HG03135 (cell line): ENCODE measurements around the gene ZNF512B.
"Not testable (repeated sequence)": the region's sequence is repeated elsewhere in the genome, so short reads cannot be mapped to it uniquely, and the experiment has no call there.

ENCODE experiments used
- ATAC-seq: cut with Tn5 transposase; IDR thresholded peaks from one replicate; pipeline ENCODE4 v1.9.1; 2021; ENCODE audit warnings: mild to moderate bottlenecking, moderate library complexity; ENCODE audit not compliant: unreplicated experiment

ZNF512B gene

DNA sequence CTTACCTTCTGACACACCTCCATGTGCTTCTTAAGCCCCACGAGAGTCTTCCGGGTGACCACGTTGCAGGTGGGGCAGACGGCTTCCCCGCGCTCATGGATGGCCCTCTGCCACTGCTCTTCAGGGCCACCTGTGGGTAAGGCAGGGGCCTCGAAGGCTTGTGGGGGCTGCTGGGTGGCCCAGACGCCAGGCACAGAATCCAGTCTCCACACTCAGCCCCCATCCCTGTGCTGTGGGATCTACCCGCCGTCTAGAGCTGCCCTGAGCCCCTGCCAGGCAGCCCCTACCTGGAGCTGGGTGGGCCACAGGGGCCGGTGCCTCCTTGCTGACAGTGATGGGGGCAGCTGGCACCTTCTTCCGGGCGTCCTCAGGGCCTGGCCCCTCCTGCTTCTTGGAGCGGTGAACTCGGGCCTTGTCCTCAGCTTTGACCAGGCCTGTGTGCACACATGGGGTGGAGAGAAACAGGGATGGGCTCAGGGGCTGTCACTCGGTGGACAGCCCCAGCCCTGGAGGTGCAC, 5.9 kb downstream of the ZNF512B start:
- no peak for ATAC-seq

DNA sequence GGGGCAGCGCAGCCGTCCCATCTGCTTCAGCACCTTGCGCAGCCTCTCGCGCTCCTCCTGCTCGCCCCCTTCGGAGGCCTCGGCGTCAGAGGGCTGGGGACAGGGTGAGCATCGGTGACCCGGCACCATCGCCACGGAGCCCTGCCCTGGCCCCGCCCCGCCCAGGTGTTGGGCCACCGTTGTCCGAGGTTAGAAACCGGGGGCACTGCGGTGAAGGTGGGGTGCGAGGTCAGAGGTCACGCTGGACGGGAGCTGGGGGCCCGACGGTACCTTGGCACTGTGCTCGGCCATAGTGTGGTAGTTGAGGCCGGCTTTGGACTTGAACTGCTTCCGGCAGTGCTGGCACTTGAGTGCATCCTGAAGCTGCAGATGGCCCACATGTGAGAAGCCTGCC, 6.4 kb downstream of the ZNF512B start:
- ATAC-seq, result no peak

- no peak for ATAC-seq
These were observed 7.0 kb downstream of the ZNF512B start for GRCh38 chr20:63962426-63963347.

- no peak for ATAC-seq
These were observed 7.9 kb downstream of the ZNF512B start for GRCh38 chr20:63961664-63962425.

GRCh38 chr20:63960654-63961621, 8.8 kb downstream of the ZNF512B start:
- not testable (repeated sequence) for ATAC-seq

DNA sequence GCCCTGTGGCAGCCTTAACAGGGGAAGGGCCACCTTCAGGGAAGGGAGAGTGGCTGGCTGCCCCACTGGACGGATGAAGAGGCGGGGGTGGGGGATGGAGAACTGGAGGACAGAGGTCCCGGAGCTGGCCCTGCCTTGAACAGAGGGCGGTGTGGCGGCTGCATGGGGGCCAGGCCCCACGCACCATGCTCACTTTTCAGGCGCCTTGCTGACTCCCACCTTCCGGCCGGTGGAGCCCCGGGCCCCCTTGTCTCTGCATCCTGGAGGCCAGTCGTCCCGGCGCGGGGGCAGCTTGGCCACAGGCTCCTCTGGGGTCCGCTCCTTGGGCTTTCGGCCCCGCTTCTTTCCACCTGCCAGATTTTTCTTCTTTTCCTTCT, 10.0 kb downstream of the ZNF512B start:
- no peak for ATAC-seq

DNA sequence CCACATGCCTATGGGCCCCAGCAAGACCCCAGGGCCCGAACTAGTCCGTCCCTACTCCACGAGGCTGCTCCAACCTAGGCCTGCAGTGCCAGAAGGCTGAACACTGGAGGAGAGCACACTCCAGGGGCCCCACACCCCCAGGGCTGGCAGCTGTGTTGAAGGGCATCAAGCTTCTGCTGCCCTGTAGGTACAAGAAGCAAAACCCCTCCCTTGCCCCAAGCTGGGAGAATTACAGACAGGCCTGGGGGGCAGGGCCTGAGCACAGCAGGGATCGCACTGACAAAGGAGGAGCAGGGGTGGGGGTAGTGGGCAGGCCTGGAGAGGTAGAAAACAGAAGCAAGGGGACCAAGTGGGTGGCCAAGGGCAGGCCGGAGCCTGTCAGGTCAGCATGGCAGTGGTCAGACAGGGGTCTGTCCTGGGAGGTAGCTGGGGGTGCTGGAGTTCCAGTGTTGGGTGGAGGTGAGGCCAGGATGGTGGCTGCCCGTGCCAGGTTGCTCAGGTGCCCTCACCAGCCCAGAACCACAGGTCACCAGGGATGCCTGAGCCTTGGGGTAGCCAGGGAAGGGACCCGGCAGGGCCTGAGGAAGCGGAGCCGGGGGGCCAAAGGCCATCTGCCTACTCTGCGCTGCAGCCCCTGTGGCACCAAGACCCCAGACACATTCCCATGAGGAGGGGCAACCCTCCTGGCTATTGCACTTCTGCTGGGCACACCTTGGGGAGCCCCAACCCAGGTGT, 10.6 kb downstream of the ZNF512B start:
- no peak for ATAC-seq

DNA sequence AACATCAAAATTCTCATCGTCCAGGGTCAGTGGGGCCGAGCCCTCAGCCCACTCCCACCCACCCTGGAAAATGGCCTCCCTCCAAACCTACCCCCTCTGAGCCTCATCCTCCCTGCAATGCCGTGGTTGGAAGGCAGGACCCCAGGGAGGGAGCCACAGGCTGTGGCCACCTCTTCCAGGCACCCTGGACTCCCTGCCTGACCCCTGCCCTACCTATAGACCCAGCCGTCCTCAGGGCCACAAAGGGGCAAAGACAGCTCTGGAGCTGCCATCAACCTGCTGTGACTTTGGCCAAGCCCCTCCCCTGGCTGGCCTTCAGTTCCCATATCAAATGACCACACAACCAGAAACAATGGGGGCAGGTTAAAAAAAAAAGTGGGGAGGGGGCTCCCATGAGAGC, 11.3 kb downstream of the ZNF512B start:
- ATAC-seq, result no peak

GRCh38 chr20:63957690-63958441, 11.9 kb downstream of the ZNF512B start:
- ATAC-seq, result no peak

- no peak for ATAC-seq
These were observed 12.6 kb downstream of the ZNF512B start for GRCh38 chr20:63957004-63957689.

DNA sequence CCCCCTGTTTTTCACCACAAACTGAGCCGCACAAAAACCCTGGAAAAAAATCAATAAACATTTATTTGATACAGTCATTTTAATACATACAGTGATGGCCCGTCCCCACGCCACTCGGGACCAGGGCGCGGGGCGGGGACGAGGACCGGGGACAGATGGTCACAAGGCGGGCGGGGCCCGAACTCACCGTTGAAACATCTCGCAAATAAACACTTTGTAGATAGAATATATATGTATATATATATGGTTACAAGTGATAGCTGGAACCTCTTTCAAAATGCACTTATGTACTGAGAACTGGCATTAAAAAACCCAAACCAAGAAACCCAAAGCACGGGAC, 13.1 kb downstream of the ZNF512B start:
- ATAC-seq, result peak; percentile 12

- ATAC-seq, result peak; percentile 61
These were observed 13.7 kb downstream of the ZNF512B start, which contains the start of gene UCKL1 for GRCh38 chr20:63955827-63956663. Gene UCKL1, minus strand, starts transcription at chr20:63956416. Its CDS starts 44 bp downstream, at chr20:63956372.

- peak; percentile 23 for ATAC-seq
These were observed 14.4 kb downstream of the ZNF512B start for GRCh38 chr20:63955281-63955826.

GRCh38 chr20:63953764-63954429, 15.8 kb downstream of the ZNF512B start:
- ATAC-seq, result no peak

GRCh38 chr20:63952769-63953168, 17.0 kb downstream of the ZNF512B start:
- no peak for ATAC-seq

DNA sequence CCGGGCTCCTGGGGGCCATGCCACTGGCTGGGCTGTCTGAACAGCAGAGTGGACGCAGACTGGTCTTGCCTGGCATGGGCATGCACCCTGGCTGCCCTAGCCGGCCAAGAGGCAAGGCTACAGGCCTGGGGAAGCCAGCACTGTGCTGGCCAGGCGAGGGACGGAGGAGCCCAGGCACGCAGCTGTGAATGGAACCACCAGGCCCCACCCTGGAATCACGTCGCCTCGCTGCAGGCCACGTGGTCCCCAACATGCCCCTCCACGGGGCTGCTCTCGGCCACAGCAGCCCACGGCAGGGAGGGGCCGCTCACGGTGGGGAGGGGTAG, 17.6 kb downstream of the ZNF512B start:
- no peak for ATAC-seq
